HG03432 (cell line): ENCODE measurements around the gene KRTAP10-3.

Experiments
- ATAC-seq: cut with Tn5 transposase; IDR thresholded peaks from one replicate; pipeline ENCODE4 v1.9.1; 2021; ENCODE audit warnings: mild to moderate bottlenecking, moderate library complexity; ENCODE audit not compliant: unreplicated experiment

Gene KRTAP10-3

DNA sequence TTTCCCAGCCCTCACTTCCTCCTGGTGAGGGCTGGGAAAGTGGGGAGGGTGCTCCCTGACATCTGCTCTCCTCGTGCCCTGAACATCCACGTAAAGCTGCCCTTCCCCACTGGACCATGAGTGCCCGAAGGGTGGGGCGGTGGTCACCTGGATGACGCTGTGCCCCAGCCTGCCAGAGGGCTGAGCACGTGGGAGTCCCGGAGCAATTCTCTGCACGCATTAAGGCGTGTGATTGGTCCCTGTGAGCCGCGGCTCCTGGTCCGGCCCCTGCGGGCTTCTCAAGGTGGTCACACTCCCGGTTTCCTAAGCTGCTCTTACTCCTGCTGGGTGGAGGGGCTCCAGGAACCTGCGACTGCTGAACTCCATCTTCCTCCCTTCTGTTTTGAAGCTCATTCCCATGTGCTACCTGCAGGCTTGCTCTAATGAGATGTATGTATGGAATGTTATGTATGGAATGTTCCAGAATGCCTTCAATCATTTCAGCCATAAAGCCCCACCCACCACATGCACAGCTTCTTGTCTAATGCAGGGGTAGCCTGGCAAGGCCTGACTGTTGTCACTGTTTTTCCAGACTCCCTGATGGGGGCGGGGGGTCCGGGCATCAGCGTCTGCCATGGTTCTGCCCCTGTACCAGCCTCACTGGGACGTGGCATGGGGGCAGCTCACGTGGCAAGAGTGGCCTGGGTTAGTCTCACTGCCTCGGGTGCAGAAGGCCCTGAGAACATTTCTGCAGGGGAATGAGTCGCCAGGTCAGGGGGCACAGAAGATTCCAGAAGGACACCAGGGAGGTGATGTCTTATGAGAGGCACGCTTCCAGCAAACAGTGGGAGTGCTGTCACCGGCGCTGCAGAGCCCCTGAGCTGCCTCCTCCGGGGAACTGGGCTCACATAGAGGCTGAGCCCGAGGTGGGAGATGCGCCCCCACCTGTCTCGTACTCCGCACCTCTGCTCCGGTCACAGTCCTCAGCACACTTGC lies 38.0 kb downstream of the KRTAP10-3 start:
- ATAC-seq = no peak

DNA sequence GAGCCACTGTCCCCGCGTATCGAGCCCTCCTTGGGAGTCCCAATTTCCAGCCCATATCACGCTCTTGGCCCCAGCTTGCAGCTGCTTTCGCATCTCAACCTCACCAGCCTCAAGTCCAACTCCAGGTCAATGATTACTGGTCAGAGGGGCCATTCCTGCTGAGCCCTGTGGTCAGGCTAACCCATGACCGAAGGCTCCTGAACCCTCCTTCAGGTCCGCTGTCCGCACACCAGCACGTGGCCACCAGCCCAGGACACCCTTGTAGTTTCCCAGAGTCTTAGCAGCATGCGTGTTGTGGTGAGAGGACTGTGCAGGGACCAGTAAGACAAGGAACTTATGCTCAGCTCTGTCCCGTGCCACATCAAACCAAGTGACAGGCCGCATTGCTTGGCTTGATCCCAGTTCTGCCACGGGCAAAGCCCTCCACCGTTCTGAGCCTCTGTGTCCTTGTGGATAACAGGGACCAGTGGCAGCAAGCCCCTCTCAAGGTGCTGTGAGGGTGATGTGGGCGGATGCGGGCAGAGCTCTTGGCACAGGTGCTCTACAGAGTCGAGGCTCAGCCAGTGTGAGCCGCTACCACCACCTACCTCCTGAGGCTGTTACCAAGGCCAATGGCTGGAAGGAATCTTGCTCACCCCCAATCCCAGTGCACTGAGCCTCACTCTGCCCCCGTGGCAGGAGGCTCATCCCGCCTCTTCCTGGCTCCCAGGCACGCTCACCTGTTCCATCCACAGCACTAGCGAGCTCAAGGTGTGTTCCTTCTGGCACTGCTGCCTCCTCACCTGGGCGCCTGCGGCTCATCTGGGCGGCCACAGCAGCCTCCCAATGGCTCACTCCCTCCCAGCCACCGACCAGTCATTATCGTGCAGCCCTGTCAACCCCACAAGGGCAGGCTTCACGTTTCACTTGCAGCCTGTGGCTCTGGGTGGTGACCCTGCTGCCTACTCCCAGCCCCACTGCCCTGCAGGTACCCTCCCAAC lies 39.0 kb downstream of the KRTAP10-3 start:
- ATAC-seq = no peak

DNA sequence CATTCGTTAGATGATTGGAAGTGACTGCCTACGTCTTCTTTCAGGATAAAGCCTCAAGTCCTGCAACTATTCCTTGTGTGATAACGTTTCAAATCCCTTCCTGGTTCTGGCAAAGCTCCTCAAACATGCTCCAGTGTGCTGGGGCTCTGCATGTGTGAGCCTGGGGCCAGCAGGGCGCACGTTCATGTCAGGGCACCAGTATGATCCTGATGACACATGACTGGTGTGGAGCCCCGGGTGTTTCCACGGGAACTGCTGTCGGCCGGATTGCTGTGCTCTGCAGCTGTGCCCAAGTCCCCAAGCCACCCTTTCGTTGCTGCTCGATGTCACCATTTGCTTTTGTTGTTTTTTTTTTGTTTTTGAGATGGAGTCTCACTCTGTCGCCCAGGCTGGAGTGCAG lies 39.9 kb downstream of the KRTAP10-3 start:
- no peak for ATAC-seq

DNA sequence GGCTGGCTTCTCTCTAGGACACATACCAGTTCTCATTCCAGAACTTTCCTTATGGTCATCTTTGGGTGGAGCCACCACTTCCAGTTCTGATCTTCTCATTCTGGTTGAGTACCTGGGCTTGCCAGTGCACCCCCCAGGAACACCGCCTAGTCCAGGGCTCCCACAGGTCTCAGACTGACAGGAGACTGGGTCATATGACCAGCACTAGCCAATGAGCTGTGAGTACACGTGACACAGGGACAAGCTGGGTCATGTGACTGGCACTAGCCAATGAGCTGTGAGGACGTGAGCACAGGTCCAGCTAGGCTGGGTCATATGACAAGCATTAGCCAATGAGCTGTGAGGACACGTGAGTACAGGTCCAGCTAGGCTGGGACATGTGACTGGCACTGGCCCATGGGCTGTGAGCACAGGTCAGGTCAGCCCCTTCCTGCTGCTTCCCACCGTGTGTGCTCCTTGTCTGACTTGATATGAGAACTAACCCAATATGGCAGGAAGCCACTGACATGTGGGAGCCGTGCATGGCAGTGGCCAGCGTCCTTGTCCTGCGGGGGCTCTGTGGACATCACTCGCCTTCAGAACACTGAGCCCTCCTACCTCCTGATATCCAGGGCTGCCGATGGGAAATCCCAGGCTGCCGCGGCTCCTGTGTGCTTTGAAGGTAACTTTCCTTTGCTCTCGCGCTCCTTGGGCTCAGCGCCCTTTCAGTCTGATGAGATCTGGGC lies 41.3 kb downstream of the KRTAP10-3 start:
- ATAC-seq = no peak

DNA sequence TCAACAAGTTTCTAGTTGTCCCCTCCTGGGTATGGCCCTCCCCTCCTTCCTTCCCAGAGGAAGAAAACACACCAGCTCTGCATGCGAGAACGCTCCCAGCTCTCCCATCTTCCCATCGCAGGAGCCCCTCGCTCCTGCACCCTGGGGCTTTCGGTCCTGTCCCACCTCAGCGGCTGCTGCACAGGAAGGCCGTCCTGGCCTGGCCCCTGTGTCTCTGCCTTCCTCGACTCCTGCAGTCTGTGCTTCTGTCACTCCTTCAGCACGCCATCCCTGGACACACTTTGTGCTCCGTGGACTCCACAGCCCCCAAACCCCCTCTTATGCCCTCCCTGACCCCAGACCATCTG lies 41.8 kb downstream of the KRTAP10-3 start:
- no peak for ATAC-seq

DNA sequence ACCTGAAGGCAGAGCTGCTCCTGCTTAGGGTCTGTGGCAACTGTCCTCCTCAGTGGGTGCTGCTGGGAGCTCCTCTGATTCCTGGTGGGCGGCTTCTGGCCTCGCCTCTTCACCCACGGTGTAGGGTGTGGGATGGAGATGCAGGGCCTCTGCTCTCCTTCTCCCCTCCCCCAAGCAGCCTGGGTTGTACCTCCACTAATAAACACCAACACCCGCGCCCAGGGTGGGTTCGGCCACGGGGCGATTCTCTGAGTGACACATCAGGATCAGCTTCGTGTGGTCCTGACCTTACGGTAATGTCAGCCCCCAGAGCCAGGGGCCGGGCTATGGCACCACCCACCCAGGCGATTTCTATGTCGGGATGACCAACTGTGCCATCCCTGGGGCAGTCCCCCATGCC lies 42.3 kb downstream of the KRTAP10-3 start:
- ATAC-seq = no peak

DNA sequence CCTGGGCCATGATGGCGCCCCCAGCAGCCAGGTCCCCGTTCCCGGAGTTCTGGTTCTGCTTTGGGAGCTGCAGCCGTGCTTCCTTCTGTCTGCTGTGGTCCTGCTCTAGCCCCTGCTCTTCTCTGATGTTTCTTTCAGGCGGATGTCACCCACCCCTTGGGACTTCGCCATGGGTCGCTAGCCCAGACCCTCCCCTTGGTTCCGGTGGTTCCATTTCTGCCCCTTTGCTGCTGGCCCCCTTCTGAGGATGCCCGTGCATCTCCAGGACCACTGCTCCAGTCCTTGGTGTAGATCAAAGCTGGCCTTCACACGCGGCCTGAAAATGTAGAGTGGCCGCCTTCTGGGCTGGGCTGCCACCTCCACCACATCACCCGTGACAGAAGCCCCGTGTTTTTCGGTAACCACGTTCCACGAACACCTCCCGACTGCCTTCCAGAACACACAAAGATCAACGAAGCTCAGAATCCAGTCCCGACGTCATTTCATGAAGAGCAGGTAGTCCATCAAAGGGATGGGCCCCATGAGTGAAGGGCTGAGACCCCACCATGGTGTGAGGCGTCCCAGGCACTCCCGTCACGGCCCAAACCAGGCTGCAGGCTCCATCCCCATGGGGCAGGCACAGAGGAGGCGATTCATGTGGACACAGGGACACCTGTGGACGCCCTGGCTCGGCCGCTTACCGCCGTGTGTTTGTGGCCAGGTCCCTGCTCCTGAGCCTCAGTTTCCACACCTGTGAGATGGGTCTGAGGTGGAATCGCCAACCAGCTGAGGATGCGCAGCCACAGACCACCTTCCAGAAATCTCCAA lies 43.0 kb downstream of the KRTAP10-3 start:
- ATAC-seq = no peak

DNA sequence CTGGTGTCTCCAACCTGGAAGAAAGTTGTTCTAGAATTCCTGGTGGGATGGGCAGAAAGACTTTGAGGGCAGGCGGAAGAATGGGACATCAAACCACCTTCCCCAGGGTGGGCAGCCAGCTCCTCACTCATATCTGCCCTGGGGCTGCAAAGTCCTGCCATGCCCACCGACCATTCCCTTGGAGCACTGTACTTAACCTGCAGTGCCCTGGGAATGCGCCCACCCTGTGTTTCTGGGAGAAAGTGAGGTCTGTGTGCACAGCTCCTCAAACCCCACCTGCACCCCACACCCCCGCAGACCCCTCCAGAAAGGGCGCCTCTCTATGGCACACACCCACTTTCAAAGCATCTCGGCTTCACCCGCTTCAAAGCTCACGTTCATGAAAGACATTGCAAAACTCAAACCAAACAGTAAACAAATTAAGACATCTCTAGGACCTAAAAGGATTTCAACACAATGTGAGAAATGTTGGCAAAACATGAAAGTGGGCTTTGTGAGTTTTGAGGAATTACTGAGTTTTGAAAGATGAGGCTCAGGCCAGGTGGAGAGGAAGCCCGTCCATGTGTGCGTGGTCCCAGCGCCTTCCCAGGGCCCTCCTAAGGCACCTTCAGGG lies 43.7 kb downstream of the KRTAP10-3 start:
- ATAC-seq = no peak

DNA sequence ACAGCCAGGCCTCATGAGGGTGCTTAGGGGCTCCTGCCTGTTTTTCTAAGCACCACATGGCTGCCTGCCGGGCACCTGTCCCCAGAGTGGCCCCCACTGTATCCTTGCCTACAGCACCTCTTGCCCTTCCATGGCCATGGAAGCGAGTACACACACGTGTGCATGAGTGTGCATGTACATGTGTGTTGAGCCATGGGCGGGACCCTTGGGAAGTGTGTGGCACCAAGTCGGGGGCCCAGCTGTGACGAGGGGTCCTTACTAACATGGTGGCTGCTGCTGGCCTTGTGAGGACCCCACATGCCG lies 44.4 kb downstream of the KRTAP10-3 start:
- no peak for ATAC-seq

DNA sequence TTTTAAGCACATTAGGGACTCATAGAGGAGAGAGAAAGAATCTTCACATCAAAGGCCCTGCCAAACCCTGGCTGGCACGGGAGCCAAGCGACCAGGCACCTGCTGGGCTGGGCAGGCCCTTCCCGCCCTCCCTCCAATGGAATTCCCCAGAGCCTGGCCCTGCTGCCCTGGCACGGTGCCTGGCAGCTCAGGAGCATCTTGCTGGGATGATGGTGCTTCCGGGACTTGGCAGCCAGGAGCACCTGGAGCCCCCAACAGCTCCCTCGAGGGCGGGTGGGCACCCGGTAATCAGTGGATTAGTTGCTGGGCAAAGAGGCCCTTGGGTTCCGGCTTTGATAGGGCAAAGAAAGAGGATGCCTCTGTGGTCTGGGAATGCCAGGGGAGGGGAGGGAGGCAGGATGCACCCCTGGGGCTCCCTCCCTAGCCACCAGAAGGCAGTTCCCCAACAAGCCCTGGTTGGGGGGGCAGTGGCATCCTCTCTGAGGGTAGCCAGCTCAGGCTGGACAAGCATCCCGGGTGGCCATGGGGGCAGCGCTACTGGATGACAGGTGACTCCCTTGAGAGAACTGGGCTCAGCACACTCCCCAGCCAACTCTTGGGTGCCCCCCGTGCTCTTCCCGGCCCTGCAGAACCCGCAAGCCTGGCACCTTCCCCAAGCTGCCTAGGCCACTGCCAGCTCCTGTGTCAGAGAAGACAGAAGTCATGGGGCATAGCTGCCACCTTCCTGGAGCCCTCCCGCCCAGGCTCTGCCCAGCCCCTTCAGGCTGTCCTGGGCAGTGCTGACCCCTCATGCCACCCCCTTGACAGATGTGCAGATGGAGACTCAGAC lies 45.0 kb downstream of the KRTAP10-3 start:
- no peak for ATAC-seq

DNA sequence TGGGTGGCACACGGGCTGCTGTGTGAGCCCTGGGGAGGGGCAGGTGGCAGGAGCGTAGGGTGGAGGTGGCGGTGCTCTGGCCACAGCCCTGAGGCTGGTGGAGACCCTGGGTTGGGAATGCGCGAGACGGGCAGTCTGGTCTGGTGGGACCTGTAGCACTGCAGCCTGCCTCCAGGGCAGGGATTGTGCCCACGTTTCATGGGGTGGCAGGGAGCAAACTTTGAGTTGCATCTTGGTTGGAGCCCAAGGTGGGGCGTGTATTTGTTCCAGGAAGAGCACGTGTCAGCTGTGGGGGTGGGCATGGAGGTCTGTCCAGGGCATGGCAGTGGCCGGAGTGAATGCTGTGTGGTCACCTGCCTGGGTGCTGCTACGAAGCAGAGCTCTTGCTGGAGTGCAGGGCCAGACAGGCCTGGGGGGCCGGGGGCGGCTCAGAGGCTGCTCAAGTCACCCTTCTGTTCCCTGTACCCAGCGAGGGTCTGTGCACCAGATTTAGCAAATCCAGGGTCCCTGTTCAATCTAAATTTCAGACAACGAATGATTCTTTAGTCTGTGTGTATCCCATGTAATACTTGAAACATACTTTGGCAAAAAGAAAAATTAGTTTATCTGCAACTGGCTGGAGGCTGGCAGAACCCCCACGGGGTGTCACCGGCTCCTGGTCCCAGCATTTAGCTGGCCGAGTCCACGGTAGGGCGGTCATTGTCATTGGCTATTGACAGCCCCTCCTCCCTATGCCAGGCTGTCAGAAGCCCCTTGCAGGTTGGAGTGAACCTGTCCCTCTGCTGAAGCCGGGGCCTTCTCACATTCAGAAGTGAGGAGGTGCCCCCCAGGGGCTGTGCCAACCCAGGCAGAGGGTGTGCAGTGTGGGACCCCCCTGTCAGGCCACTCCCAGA lies 45.9 kb downstream of the KRTAP10-3 start:
- no peak for ATAC-seq

DNA sequence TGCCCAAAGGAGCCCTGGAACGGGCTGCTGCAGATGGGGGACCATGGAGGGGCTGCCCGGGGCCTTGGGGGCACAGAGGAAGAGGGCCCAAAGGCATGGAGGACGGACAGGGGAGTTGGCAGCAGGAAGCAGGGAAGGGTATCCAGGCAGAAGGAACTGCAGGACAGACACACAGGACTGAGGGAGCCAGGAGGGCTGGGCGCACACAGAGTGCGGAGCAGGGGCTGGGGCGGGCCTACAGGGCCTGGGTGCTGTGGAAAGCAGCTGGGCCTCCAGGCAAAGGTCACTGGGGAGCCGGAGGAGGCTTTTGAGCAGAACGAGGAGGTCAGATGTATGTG lies 46.7 kb downstream of the KRTAP10-3 start:
- no peak for ATAC-seq

DNA sequence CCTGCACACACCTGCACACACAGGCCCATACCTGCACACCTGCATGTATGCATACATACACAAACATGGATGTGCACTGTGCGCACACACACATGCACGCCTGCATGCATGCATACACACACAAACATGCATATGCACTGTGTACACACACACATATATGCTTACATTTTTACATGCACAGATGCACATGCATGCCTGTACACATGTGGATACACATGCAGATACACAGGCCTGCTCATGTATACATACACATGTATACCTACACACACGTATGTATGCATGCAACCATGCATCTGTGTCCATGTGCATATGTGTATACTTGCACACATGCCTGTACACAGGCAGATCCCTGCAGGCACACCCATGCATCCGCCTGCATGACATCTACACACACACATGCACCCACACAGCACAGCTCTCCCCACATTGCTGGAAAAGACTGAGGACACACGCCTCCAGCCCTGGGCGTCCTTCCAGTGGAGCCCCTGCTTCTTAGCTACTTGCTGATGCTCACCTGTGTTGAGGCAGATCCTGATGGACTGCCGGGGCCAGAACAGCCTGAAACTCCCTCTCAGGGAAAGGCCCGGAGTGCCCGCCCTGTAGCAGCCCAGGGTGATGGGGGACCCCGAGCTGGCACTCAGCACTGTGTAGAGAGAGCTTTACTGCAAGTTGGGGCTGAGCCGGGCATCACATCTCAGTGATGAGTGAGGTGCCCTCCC lies 47.2 kb downstream of the KRTAP10-3 start:
- no peak for ATAC-seq

DNA sequence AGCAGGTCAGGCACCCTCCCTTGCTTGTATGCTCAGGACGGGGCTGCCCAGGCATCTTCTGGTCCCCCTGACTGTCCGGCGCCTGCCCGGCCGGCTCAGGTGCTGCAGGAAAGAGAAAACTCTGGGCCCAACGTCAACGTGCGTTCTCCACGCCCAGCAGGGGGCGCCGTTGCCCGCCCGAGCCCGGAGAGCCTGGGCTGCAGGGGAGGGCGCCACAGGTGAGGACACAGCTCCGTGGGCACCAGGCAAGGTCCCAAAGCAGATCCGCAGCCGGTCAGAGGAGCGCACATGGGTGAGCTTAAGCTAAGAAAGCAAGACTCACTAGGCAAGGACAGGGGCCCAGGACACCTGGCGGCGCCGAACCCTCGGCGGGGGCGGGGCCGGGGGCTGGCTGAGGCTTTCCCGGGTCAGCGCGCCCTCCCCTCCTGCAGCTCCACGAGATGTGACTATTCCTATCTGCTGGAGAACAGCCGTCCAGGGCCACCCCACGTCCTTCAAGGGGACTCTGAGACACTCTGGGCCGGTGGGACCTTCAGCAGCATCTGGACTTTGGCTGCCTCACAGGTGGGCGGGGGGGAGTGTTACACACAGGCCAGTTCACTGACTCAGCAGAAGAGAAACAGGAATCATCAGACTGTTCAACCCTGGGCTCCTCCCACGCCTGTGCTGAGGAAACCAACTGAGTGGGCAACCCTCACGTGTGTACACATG lies 47.9 kb downstream of the KRTAP10-3 start:
- ATAC-seq = no peak

DNA sequence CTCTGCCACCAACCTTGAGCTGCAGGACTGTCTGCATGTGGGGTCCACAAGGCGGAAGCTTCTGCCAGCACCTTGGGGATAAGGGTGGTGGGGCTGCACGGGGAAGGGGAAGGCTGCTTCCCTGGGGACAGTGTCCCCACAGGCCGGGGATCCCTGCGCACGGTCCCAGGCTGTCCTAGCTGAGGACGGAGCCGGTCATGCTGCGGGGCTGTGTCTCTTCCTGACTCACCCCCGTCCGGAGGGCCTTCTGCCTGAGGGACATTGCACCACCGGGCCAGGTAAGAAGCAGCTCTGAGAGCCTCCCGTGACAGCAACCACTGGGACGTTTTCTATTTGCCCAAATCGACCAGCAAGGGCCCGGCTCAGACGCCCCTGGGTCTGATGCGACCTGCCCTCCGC lies 48.5 kb downstream of the KRTAP10-3 start:
- ATAC-seq = no peak

DNA sequence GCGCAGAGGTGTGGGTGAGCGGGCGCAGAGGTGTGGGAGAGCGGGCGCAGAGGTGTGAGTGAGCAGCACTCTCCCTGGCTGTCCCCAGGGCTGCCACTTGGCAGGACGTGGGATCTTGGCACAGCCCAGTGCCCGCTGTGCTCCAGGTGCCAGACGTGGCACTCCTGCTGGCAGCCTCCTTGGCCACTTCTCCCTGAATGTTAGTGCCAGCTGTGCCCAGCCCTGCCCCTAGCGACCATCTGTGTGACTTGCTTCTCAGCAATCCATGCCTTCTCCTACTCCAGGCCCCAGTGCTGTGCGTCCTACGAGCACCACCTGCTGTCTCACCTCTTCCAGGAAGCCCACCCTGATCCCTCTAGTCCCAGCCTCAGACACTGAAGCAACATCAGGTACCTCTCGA lies 49.1 kb downstream of the KRTAP10-3 start:
- ATAC-seq = no peak
